Loucy (cell line): ENCODE measurements around the gene EZH2.

ENCODE experiments used
- CTCF ChIP-seq: fragments of 200-600 bp; sonication (generic); conservative IDR thresholded peaks from 2 replicates; pipeline ENCODE4 v1.5.1; 2014; ENCODE audit warnings: mild to moderate bottlenecking, antibody characterized with exemption, low read length
- EZH2phosphoT487 ChIP-seq: fragments of 200-600 bp; IDR thresholded peaks from 2 replicates; pipeline ENCODE4 v1.6.1; 2018; ENCODE audit warnings: antibody characterized with exemption, mild to moderate bottlenecking, moderate library complexity, borderline replicate concordance

- TF ChIP-seq CTCF (no peak), EZH2phosphoT487 (no peak)
These were observed 17.7 kb downstream of the EZH2 start for GRCh38 chr7:148866362-148866761.
